ENCODE data around the gene TMX1.
"Not testable (repeated sequence)": the region's sequence is repeated elsewhere in the genome, so short reads cannot be mapped to it uniquely, and the experiment has no call there.

TMX1 gene, protein sequence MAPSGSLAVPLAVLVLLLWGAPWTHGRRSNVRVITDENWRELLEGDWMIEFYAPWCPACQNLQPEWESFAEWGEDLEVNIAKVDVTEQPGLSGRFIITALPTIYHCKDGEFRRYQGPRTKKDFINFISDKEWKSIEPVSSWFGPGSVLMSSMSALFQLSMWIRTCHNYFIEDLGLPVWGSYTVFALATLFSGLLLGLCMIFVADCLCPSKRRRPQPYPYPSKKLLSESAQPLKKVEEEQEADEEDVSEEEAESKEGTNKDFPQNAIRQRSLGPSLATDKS

DNA sequence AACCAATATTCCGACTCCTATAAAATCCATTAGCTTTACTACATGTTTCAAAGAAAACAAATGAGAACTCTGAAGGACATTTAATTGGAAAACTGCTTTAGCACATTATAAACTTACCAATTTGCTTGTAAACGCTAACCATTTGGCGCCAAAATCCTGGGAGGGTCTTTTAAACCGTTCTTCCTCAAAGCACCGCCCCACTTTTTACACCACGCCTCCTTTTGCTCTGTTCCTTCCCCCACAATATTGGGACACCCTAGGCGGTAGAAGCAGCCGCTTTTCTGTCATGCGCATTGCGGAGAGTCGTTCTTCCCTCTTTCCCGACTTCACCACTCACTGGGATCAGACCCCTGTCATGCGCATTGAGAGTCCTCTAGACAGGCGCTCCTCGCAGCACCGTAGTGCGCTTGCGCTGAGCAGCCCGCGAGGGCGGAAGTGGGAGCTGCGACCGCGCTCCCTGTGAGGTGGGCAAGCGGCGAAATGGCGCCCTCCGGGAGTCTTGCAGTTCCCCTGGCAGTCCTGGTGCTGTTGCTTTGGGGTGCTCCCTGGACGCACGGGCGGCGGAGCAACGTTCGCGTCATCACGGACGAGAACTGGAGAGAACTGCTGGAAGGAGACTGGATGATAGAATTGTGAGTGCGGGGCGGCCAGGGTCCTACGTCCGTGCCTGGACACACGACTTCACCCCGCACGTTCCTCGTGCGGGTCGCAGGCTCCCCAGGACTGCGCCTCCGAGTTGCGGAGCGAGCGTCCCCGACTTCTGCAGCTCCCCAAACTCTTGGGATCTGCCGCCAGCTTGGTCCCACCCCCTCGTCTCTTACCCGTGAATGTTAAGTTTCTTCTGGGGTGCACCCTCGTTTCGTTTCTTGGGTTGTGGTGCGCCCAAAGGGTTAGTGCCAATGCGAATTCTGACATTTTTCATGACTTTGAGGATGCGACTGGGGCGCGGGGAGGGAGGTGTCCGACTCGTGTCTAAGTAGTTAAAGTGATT lies at the start of gene TMX1:
Gene TMX1, plus strand, starts transcription at position 435 of the 991 bp plus-strand sequence. Its CDS starts 46 bp downstream, at position 481.
- peak; percentile 98 for DNase-seq (ENCODE audit: low spot score)

DNA sequence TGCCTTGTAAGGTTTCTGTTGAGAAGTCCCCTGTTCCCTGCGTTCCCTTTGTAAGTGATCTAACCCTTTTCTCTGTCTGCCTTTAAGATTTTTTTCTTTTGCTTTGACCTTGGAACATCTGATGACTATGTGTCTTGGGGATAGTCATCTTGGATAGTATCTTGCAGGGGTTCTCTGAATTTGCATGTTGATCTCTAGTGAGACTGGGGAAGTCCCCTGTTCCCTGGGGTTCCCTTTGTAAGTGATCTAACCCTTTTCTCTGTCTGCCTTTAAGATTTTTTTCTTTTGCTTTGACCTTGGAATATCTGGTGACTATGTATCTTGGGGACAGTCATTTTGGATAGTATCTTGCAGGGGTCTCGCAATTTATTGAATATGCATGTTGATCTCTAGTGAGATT lies 38.2 kb upstream of the TMX1 start:
- DNase-seq (ENCODE audit: low spot score), result no peak

- no peak for DNase-seq (ENCODE audit: low spot score)
Observed at GRCh38 chr14:51202914-51203665, 37.0 kb upstream of the TMX1 start.

DNA sequence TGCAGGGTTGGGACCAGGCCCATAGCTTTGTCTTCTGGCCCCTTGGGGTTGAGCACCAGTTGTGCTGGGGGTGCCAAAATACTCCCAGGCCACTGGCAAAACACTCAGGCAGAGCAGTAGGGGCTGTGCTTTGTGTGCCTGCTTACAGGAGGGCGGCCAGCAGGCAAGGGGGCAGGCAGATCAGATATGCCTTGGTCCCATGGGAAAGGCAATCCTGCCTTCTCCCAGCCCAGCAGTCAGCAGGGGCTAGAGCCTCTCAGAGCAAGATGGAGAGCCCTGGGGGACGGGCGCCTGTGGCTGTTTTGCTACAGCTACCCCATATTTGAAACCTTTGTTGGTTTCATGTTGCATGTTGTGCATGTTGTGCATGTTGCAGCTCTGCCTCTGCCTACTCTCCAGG lies 36.2 kb upstream of the TMX1 start:
- no peak for DNase-seq (ENCODE audit: low spot score)

DNA sequence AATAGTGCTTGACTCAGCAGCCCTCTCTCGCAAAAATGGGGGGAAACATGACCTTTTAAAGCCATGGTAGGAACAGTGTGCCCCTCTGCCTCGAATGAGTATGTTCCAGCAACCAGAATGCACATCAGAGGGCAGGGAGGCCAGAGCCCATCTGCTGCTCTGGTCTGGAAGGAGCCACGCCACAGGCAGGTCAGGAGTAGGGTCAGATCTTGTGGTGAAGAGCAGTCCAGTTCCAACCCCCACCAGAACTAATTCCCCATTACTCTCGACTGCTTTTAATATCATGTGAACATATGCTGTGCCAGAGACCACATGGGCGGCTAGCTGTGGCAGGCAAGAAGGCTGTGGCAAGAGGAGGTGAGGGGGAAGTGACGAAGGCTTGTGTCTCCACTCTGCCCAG lies 34.6 kb upstream of the TMX1 start:
- DNase-seq (ENCODE audit: low spot score), result no peak

DNA sequence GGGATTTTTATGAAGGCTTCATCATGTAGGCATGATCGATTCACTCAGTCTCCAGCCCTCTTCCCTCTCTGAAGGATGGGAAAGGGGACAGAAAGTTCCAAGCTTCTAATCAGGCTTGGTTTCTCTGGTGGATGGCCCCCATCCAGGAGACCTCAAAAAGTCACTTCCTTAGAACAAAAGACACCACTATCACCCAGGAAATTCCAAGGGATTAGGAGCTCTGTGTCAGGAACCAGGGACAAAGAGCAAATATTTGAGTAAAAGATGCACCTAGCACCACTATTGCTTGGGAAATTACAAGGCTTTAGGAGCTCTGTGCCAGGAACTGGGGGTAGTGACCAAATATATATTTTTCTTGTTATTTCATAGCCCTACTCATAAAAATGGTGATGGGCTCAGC lies 33.6 kb upstream of the TMX1 start:
- no peak for DNase-seq (ENCODE audit: low spot score)

DNA sequence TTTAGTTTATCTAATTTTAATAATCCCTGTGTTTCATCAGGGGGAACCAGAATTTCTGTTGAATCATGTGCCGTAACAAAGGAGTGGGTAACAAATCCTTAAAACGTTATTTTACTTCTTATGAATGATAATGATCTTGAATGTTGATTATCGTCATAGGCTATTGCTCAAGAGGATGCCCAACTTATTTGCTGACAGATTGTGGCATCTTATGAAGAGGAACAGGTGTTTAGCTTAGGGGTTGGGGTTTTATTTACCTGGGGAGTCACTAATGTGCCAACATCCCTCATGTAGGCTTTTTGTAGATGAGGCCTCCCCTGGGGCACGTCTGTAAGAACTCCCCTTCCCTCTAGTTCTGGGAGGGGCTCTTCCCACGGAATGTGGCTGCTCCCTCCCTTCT lies 32.4 kb upstream of the TMX1 start:
- DNase-seq (ENCODE audit: low spot score), result no peak

DNA sequence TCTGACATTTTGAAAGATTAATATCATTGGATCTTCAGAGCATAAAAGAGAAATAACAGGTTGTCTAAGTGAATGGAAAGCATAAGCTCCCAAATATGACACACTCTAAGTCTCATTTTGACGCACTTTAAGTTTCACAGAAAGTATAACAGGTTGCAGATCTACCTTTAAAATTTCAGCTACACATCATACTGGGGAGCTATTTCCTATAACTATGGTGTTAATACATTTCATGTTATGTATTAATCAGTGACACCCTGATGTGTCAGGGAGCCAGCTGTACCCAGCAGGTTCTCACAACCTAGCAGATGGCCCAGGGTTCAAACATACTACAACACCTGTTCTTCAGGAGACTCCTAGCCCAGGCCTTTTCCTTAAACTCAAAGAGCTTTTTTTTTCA lies 31.1 kb upstream of the TMX1 start:
- DNase-seq (ENCODE audit: low spot score), result no peak

- DNase-seq (ENCODE audit: low spot score), result no peak
Observed at GRCh38 chr14:51209457-51209856, 30.6 kb upstream of the TMX1 start.

GRCh38 chr14:51210594-51210993 lies 29.5 kb upstream of the TMX1 start:
- no peak for DNase-seq (ENCODE audit: low spot score)

- no peak for DNase-seq (ENCODE audit: low spot score)
Observed at GRCh38 chr14:51211149-51211548, 28.9 kb upstream of the TMX1 start.

DNA sequence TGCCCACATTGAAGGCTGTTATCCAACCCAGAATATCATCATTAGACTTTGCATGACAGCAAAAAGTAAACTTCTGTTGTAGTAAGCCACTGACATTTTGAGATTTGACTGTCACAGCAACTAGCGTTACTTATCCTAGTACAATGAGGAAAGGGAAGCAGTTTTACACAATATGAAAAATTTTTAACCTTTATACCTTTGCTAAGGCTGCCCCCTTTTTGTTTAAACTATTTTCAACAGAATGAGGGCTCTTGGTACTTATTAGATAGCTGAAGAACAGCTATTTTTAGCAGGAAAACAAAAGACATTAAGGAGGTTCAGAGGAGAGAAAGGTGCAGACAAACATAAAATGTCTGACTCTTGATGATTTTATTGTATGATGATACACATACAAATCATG lies 23.4 kb upstream of the TMX1 start:
- DNase-seq (ENCODE audit: low spot score), result no peak

DNA sequence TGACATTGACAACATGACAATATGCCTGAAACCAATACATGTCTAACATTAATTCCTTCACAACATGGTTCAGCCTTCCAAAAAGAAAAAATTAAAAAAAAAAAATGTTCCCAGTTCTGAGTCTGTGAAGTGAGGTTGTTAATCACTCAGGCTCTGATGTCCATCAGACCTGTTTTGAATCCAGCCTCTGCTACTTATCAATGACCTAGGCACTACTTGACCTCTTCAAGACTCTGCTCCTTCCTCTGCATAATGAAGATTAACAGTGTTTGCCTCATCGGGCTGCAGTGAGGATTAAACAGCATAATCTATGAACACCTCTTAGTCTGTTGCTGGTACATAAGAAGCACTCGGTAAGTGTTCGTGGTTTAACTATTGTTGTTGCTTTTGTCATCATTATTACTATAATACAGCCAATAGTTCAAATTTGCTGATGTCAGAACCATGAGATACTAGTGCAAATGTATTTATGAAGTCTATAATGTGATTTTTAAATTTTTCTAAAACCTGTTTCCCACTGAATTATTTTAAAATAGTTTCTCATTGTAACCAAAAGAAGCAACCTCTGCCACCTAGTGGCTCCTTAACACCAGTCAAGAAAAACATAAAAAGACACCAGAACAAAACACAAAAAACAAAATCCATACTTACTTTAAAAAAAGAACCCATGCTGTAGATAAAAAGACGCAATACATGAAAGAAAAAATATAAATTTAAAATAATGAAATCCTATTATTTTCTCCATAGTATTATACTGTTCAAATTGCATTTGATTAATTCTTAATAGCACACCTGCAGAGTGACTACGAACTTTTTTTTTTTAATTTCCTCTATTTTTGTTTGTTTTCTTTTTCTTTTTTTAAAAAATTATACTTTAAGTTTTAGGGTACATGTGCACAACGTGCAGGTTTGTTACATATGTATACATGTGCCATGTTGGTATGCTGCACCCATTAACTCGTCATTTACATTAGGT lies 20.3 kb upstream of the TMX1 start:
- peak; percentile 14 for DNase-seq (ENCODE audit: low spot score)

- not testable (repeated sequence) for DNase-seq (ENCODE audit: low spot score)
Observed at GRCh38 chr14:51223463-51223862, 16.6 kb upstream of the TMX1 start.

GRCh38 chr14:51224551-51224950 lies 15.5 kb upstream of the TMX1 start:
- DNase-seq (ENCODE audit: low spot score), result no peak

GRCh38 chr14:51225751-51226150 lies 14.3 kb upstream of the TMX1 start:
- no peak for DNase-seq (ENCODE audit: low spot score)

GRCh38 chr14:51228391-51228790 lies 11.7 kb upstream of the TMX1 start:
- DNase-seq (ENCODE audit: low spot score), result no peak

- no peak for DNase-seq (ENCODE audit: low spot score)
Observed at GRCh38 chr14:51228890-51229289, 11.2 kb upstream of the TMX1 start.

DNA sequence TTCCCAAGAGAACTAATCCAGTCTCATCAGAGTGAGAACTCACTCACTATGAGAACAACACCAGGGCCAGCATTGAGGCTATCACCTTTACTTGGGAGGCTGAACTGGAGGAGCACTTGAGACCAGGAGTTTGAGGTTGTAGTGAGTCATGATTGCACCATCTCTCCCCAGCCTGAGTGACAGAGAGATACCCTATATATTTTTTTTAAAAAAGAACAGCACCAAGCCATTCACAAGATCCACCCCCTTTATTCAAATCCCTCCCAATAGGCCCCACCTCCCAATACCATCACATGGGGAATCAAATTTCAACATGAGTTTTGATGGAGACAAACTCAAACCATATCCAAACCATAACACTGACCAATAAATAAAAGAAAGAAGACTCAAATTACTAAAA lies 3.7 kb upstream of the TMX1 start:
- no peak for DNase-seq (ENCODE audit: low spot score)

GRCh38 chr14:51240804-51241380 lies 845 bp downstream of the TMX1 start:
- DNase-seq (ENCODE audit: low spot score), result no peak
